Lower leg skin (tissue), 3 donors: ENCODE results near the gene CD14.

Source experiments
- CTCF ChIP-seq, 3 donors: fragments of 450-650 bp; IDR thresholded peaks; one replicate each; pipeline ENCODE4 v1.5.1; 2016; ENCODE audit warnings: antibody characterized with exemption in 3 of 3, mild to moderate bottlenecking in 3 of 3, moderate library complexity in 2 of 3
- POLR2A ChIP-seq, 2 donors: fragments of 450-650 bp; IDR thresholded peaks; one replicate each; pipeline ENCODE4 v1.6.1; 2016 to 2017; ENCODE audit warnings: antibody characterized with exemption in 2 of 2, mild to moderate bottlenecking in 1 of 2, moderate library complexity in 1 of 2

DNA sequence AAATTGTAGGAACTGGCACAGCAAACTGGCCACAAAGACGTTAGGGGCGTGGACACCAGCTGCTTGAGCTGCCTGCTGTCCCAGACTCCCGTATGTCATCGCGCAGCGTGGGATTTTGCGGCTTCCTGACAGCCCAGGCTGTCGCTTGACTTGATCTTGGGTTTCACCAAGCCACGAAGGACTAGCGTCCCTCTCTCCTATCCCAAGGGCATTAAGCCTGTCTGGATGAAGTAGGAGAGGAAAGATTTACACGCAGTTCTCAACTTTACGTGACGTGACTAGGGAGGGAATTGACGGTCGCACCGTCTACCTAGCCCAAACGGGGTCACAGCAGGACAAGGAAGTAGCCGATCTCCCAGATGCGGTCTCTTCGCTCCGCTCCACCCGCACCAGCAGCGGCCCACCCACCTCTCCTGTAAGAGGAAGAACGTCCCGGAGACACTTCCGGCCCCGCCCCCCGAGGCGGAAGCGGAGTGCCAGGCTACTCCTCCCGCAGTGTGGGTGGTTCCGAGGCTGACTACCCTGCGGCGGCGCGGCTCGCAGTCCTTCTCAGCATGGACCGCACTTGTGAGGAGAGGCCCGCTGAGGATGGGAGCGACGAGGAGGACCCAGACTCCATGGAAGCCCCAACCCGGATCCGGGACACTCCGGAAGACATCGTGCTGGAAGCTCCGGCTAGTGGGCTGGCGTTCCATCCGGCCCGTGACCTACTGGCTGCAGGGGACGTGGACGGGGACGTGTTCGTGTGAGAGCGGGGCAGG lies 31.6 kb upstream of the CD14 start, which contains the start of gene WDR55:
- no peak for TF ChIP-seq CTCF (IDR thresholded peaks at IDR 0.05)
- TF ChIP-seq POLR2A (IDR thresholded peaks at IDR 0.05): no peak
